Fibroblast of gingiva (primary cell): ENCODE data around the gene AFF3.
"Not testable (repeated sequence)": the region's sequence is repeated elsewhere in the genome, so short reads cannot be mapped to it uniquely, and the experiment has no call there.

Source experiments
- DNase-seq: peaks from one replicate; pipeline ENCODE4 v3.0.0-alpha.2; 2011; ENCODE audit warnings: low read depth

The AFF3 gene

DNA sequence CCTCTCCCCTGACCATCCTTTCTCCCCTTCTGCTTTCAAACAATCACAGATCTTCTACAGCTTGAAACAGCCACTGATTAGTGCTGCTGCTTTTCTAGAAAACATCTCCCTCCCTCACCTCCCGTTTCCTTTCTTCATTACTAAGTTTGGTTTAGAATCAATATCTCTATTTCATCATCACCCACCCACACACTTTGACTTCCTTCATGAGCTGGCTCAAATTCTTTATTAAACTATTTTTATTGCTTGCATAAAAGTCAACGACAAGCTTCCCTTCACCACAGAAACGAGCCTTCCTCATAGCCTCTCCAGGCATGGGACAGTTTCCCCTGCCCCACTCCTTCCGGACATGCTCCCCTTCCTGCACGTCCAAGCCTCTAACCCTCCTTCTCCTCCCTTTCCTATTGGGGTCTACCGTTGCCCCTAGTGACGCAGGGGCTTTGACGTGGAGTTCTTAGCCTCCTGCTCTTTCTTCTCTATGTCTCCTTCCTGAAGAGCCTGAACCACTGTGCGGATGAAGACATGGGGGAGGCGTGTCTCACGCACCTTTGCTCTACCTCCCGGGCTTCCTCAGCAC lies 172.0 kb downstream of the AFF3 start:
- DNase-seq: no peak

DNA sequence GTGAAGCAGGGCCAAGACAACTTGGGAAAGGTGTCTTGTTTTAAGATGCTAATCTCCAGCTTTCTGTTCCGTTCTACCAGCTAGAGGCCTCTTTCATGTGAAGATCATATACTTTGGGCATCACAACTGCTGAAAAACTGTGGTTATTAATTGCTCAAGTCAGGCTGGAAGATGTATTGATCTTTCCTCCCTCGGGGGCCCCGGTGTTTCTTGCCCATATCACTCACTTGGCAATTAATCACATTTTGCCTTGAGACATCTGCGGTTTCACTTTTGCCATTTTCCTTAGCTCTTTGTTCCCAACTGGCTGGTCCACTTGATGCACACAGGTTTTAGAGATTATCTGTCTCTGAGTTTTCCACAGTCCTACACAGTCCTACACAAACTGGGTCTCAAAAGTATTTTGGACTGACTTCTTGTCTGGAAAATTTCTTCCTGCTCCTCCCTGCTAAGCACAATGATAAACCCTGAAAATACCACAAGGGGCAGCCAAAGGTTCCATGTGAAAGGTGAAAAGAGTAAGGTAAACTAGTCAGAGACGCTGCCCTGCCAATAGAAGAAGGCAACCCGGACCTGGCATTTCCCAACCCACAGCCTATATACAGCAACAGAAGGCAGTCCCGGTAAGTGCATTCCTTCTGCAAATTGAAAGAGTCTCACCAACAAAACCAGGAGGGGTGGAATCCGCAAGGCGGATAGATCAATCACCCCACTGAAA lies 181.0 kb downstream of the AFF3 start:
- DNase-seq: no peak

DNA sequence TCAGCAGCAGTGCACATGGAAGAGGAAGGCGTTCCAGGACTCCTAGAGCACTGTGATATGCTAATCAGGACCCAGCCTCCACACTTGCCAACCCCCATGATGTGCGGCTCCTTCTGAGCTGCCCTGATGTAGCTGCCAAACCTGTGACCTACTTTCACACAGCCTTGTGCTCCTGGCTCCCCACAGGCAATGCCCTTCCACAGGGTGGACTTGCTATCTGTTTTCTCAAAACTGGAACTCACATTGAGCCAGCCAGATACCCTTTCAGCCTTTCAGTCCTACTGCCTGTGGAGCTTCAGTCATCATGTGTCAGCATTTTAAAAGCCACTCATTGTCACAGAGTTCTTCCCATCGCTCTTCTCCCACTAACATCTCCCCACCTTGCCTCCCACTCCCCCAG lies 181.6 kb downstream of the AFF3 start:
- no peak for DNase-seq

DNA sequence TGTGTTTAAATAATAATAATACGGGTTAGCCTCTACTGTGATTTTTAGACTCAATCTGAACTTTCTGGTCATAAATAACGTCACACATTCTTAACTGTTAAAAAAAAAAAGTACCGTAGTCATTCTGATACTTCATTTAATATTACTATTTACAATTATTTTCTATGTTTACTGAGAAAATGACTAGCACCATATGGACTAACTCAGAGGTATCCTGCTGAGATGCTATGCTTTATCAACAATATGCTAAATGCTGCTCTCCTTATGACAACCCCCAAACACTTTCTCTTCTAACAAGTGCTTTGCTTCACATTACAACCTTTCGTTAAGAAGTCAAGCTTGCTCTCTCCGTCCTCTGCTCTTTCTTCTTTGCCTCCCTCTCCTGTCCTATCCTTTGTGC lies 182.1 kb downstream of the AFF3 start:
- no peak for DNase-seq

DNA sequence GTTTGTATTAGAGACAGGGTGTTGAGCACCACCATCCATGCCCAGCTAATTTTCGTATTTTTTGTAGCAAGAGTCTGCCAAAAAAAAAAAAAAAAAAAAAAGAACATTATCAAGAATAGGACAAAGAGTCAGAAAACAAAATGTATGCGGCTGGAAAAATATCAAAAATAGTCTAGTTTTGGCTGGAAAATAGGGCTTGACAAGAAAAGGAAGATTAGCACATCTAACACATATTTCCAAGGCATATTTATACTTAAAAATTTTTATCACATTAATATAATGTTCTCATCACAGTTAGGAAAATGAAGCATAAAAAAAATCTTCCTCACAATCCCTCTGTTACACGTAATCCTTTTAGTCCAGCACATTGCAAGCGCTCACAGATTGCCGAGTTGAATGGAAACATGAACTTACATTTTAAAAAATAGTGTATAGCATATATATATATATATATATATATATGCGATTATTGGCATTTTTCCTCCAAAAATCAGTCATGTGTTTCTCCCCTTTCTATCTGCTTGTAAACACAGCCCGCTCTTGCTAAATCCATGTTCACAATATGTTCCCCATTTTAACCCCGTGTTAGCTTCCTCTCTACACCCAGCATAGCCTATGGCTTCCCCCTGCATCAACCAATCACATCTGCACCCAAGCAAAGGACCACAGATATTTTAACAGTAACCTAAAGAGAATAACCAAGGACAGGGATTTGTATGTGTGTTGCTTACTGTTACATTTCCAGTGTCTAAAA lies 183.0 kb downstream of the AFF3 start:
- no peak for DNase-seq

DNA sequence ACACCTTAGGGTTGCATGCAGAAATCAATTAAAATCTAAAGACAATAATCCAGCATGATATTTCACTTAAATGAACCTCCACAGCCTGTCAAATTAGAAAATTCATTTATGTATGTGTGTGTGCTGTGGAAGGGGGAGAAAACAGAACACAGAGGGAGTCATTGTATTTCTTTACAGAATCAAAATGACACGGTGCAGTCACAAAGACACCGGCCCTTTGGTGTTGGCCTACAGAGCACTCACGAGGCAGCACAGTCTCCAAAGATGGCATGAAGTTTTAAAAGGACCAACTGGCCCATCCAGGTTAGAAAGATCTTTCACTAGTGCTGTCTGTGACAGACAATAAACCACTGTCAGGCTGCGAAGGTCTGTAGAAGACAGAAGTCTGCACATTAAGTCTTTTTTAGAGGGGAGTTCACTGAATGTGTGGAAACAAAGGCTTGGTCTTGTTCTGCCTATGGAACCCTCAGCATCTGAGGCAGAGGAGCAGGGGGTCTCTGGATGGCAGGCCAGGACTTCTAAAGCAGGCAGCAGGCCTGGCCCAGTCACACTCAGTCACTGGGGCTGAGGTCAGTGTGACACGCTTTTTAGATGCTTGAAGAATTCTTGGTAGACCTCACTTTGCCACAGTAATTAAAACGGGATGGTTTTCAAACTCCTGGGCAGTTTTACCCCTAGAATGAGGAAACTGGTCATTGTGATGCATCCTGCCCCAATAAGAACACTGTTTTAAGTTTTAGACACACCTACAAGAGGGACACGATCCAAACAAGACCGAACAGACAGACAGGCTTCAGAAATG lies 184.9 kb downstream of the AFF3 start:
- DNase-seq: no peak

DNA sequence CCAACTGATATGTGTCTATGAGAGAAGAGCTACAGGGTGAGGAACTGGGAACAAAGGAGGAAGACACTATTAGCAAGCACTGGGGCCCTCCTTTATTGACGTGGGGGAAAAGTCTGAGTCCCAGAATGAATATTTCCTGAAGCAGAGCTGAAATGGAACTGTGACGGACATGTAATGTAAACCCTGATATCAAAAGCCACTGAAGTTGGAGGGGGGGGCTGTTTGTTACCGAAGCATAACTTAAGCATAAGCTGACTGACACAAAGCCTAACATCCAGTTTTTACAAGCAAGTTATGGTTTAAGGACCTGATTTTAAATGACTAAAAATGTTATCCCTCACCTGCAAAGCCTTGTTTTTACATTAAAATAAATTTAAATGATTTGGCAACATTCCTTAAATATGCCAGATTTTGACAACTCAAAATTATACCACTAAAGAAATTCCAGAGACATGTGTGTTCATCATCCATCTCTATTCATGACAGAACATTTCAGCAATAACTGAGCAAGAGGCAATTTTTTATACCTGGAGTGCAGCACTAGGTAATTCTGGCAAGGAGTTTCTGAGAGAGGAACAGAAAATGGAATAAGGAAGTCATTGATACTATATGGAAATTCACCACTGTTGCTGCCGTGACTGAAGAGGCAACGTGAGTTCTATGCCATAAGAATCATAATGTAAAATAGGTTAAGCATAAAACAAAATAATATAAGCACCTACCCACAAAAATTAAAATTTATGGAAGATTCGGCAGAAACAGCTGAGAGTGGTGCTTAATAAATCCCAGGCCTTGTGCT lies 186.0 kb downstream of the AFF3 start:
- DNase-seq: no peak

DNA sequence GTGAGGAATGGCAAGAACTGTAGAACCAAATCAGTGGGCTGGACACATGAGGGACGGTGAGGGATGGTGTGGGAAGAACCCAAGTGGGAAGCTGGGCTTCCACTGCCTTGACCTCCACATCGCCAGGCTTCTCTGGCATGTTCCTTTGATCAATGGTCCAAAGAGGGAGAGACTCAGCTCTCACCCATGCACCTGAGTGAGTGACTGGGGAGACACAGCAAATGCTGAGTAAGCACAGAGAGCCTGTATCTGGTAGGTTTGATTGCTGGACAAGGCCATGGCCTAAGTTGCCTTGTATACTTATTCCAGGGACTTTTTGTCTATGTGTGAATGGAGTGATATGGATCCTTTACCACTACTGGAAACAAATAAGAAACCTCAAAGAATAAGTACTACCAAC lies 188.6 kb downstream of the AFF3 start:
- no peak for DNase-seq

DNA sequence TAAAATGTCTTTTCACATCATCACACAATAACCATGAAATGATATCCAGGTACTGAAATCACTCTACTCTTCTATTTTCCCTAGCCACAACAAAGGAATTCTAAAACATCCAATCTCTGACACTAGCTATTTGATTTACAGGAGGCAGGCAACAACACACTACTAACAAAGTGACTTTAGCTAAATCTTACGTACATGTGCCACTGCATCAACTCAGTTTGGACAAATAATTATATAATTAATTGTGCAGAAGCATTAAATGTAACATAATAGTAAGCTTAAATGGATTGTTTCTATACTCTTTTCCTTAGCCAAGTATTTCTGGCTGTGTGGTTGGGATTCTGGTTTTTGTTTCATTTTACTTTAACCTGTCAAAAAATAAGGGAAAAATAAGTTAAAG lies 192.4 kb downstream of the AFF3 start:
- no peak for DNase-seq

DNA sequence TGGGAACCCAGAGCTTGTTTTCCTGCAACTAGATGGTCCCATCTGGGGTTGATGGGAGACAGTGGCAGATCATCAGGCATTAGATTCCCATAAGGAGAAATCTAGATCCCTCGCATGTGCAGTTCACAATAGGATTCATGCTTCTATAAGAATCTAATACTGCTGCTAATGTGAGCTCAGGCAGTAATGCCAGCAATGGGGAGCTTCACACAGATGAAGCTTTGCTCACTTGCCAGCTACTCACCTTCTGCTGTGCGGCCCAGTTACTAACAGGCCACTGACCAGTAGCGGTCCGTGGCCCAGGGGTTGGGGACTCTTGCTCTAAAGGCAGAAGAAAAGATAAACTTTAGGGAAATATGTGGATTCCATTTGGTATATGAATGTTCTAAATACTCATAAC lies 192.9 kb downstream of the AFF3 start:
- no peak for DNase-seq

DNA sequence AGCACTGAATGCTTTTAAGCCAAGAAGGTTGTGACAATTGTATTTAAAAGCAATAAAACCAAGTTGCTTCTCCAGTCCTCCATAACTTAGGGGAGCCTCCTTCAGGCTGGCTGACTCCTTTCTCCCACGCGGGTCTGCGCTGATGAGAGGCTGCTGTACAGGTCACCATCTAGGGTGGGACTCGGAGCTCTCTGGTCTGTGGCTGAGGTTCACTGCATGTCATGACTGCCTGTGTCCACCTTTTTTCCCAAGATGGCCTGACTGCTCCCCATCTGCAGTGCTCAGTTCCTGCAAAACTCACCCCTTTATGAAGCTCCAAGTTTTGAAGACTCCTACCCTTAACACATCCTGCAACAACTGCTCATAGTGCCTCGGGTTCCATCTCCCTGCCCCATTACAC lies 194.4 kb downstream of the AFF3 start:
- DNase-seq: no peak

DNA sequence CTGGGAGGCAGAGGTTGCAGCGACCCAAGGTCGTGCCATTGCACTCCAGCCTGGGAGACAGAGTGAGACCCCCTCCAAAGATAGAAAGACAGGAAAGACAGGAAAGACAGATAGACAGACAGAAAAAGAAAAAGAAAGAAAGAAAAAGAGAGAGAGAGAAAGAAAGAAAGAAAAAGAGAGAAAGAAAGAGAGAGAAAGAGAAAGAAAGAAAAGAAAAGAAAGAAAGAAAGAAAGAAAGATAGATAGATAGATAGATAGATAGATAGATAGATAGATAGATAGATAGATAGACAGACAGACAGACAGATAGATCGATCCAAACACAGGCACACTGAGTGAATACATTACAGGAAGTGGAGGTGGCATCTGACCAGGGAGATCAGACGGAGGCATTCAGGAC lies 195.0 kb downstream of the AFF3 start:
- DNase-seq: not testable (repeated sequence)

DNA sequence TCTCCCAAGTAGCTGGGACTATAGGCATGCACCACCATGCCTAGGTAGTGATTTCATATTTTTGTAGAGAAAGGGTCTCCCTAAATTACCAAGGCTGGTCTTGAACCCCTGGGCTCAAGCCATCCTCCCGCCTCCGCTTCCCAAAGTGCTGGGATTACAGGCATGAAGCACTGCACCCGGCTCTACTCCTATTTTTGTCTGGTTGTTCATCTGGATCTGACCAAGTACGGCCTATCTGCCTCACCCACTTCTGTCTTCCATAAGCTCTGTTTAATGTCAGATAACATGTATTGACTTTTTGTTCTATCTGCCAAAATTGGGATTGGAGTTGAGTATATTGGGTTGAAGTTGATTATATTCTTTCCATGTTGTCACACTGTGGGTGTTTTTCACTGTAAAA lies 198.4 kb downstream of the AFF3 start:
- no peak for DNase-seq

DNA sequence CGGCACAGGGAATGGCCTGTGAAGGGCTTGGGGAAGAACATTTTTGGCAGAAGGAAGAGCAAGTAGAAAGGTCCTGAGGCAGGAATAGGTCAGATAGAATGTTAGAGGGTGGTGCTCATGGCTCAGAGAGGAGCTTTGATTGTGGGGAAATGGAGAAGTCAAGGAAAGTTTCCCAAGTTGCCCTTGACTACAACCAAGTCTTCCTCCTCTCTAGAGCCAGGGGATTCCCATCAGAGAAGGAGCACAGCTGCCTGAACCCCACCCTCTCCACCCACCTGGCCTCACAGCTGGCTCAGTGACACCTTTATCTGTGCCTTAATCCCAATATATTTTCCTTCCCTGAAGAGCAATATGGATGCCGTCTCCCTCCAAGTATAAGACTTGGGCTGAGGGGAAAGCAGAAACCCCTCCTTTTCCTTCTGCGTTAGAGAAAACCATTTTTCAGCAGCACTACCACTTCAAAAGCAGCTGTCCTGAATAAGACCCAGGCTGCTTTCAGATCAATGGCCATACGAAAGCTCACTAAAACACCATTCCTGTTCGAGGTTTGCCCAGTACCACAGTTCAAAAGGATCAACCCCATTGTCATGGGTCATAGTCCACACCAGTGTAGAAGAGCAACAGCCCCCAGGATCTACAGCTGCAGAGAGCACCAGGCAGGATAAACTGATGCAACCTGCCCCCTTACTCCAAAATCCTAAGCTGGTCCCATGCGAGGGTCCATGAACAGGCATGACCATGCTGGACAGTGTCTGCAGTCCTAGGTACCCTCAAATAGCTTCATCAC lies 199.6 kb downstream of the AFF3 start:
- DNase-seq: no peak

DNA sequence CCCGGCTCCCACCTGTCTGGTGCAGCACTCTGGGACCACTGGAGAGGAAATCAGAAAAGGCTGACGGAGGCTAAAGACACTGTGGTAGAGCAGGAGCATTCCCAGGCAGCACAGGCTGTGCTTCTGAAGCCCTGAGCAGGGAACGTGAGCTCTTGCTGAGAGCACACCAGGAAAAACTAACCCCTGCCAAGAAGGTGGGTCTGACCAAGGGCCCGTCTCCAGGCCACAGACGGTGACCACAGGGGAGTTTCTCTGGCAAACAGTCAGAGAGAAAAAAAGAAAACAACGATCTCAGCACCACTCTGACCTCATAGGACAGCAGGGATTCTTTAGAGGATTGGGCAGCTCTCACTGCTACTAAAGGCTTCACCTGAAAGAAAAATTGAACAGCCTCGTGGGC lies 201.4 kb downstream of the AFF3 start:
- DNase-seq: no peak

DNA sequence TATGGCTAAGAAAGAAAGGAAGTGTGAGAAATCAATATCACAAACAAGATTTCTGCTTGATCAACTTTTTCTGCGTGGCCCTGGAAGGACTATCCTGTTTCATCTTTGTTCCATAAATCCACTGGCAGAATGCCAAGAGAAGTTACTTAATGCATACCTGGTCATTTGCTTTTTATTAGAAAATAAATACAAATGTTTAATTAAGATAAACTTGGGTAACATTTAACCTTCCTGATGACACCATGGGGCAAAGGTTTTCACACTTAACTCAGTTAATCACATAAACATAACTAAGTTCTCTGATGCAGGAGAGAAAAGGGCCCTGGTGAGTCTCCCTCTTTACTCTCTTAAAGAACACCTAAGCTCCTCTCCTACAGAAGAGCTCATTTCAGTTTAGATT lies 203.3 kb downstream of the AFF3 start:
- no peak for DNase-seq

DNA sequence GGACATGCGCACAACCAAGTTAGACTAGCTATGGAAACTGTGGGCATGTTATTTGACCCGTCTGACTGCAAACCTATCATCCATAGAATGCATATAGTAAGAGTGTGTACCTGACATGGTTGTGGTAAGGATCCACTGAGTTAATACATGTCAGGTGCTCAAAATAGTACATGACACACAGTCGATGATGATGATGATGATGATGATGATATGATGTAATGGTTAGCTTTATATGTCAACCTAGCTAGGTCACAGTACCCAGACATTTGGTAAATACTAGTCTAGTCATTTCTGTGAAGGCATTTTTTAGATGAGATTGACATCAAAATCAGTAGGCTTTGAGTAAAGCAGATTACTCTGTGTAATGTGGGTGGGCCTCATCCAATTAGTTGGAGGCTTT lies 204.1 kb downstream of the AFF3 start:
- no peak for DNase-seq

DNA sequence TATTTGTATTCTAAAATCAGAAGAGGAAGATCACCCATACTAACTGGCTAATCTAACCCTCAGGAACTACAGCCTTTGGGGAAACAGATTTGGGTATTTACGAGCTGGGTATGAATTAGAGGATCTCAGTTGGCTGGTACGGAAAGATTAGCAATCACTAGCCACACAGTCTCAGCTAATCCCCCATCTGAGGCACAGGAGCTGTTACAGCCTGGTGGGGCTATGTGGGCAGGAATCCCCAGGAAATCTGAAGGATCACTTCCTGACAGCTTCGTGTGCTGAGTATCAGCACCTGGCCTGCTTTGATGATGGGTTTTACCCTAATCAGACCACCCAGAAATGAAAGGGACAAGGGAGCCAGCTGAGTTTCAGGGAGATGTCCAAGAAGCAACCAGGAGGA lies 206.3 kb downstream of the AFF3 start:
- DNase-seq: no peak

DNA sequence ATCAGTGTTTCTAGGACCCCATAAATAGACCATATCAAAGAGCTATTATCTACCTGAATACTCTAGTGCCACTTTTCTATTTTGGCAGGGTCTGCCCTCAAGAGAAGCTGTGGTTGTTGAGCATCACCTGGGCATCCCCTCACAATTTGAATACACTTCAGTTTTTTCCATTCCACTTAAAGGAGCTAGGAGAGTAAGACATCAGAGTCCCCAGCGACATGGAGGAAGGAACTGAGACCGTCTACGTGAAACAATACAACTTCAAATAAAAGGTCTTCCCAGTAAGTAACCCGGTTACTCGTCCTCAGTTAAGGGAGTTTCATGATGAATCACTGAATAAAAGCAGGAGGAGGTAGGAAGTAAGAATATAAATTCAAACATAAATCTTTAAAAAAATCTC lies 206.7 kb downstream of the AFF3 start:
- DNase-seq: no peak

DNA sequence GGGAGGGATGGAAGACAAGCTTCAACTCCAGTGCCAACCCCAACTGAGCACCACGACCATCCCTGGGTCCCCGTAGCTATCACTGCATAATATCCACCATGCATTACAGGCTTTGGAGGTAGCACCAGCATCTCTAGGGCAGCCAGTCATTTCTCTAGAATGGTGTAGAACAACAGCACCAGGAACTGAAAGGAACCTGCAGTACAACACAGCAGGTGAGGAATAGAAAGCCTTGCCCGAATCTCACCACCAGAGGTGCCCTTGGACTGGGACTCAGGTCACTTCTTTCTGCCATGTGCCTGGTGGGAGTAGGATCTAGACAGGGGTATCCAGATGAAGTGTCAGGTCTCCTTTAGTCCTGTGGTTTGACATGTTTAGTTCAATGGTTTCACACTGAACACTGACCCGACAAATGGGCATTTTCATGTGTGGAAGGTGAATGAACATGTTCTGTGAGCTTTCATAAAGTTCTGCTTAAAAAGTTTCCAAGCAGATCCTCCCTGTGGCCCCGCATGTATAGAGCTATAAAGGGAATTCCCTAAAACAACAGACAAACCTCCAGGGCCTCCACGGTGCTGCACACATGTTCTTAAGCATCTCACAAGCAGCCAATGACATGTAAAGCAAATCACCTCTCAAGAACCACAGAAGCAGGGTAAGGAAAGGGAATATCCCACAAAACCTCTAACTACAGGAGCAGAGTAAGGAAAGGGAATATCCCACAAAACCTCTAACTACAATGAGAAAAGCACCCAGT lies 208.3 kb downstream of the AFF3 start:
- DNase-seq: no peak
